ENCODE data around the gene OPCML.

GRCh38 chr11:132639986-132640385 lies 892.3 kb downstream of the OPCML start:
- TF ChIP-seq CTCF (IDR thresholded peaks at IDR 0.05; ENCODE audit: low read length): no peak
- no peak for TF ChIP-seq EZH2 (optimal IDR thresholded peaks at IDR 0.05; ENCODE audit: low read depth, low read length)
